Right cardiac atrium (tissue), 5 donors: ENCODE data around the gene RNASE12. TPM values are rescaled to one million over a fixed set of nuclear protein-coding genes. Genes with fewer than 3 reads are reported as not detected.

Experiments
- ATAC-seq, 2 donors: fragments of 200-7000 bp; cut with Tn5 transposase; one replicate each; pipeline versions ENCODE4 v1.8.0 to v1.9.1; 2020; ENCODE audit warnings: moderate library complexity in 2 of 2, mild to moderate bottlenecking in 1 of 2
- DNase-seq, 3 donors: peaks; one replicate each; pipeline ENCODE4 v3.0.0-alpha.2; 2020
- H3K27ac ChIP-seq: one replicate; pipeline ENCODE4 v1.5.1; 2013; ENCODE audit warnings: mild to moderate bottlenecking, low read length, control low read depth, moderate library complexity
- H3K27me3 ChIP-seq: one replicate; pipeline ENCODE4 v1.6.1; 2013; ENCODE audit not compliant: control insufficient read depth, insufficient read depth
- H3K4me1 ChIP-seq: one replicate; pipeline ENCODE4 v1.6.1; 2013; ENCODE audit warnings: low read length; ENCODE audit not compliant: control insufficient read depth, insufficient read depth
- H3K4me3 ChIP-seq: one replicate; pipeline ENCODE4 v1.5.1; 2013; ENCODE audit warnings: low read length, control low read depth
- H3K9me3 ChIP-seq: one replicate; pipeline ENCODE4 v1.6.1; 2013; ENCODE audit warnings: low read length; ENCODE audit not compliant: control insufficient read depth
- WGBS: extraction: QIAGEN DNeasy Blood & Tissue Kit; methylation state at CpG from one replicate; pipeline ENCODE4 v1.1.7; 2013; 5-methylcytosine and 5-hydroxymethylcytosine counted together
- intact Hi-C, 4 donors: fragments of 100-400 bp; cut with DNase I; formaldehyde crosslinking; loops; one replicate each; pipeline versions ENCODE4 v1.11.0 to v1.14.0; 2022 to 2023
- polyA plus RNA-seq: library from polyadenylated mRNA; stranded (reverse); fragments of 200-250 nt; gene quantifications from one replicate; pipeline ENCODE4 v1.2.3, GENCODE V29; 2013
- total RNA-seq, 4 donors: library from RNA; stranded (reverse); fragmentation: NEBNext Ultra II Directional; extraction: Animal tissue kit (Norgen Biotek cat#: 25700); gene quantifications; one replicate each; pipeline ENCODE4 v1.2.1, GENCODE V29; 2021
- donor health status: healthy with polysubstance abuse.
- donor health status: DM: no; HTN: yes; CAD: no.
- donor health status: DM: no; HTN: no; CAD: no.
- donor health status: DM: no; HTN: yes; CAD: no; lungs with severe emphysema.
- donor health status: DM: yes; HTN: yes; CAD: no.

The RNASE12 gene
- total and polyA plus RNA-seq, 5 donors = not detected

GRCh38 chr14:20613094-20614037 lies 22.2 kb upstream of the RNASE12 start:
- intact Hi-C loops = loop anchor here in 3 of 4 donors (2.0 to 5.0 kb wide), 5 partner anchors 69 to 286 kb away; partner anchors contain the start of genes RNASE4 (in 3 of the 3), PARP2 (in 1 of the 3) and TEP1 (in 1 of the 3)

DNA sequence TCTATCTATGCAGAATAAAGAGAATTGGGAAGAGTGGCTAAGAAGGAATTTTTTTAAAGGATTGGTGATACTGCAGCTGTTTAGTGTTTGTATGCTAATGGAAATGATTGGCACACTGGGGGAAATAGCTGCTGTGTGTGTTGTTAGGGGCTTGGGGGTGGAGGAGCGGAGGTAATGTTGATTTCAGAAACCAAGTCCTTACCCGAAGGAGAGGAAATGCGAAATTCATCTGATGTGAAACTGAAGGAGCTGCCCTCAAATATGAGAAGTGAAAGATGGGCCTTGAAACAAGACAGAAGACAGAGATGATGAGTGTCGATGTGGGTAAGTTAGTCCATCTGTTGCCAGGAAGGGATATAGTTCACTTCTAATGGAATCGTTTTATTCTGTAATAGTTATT lies 21.2 kb upstream of the RNASE12 start:
- Histone ChIP-seq H3K27ac (no peak overlapping the region), H3K9me3 (no peaks in the 10 kb centered on the region), H3K4me3 (no peak overlapping the region), H3K4me1 (no peaks in the 10 kb centered on the region), H3K27me3 (no peaks in the 10 kb centered on the region)
- WGBS = 38% methylated on average over 5 of the region's 5 CpGs
- DNase-seq = no peak
- no peak for ATAC-seq
- intact Hi-C loops = loop anchor here in 3 of 4 donors (2.0 to 5.0 kb wide), 5 partner anchors 70 to 285 kb away; partner anchors contain the start of genes RNASE4 (in 3 of the 3), PARP2 (in 1 of the 3) and TEP1 (in 1 of the 3)

More at GRCh38 chr14:20613094-20614037, 22.2 kb upstream of the RNASE12 start:
- Histone ChIP-seq H3K9me3 (no peaks in the 10 kb centered on the region), H3K27ac (peak overlapping the region; percentile 89), H3K4me3 (peak overlapping the region; percentile 67), H3K27me3 (no peaks in the 10 kb centered on the region), H3K4me1 (no peaks in the 10 kb centered on the region)
- DNase-seq (peak; percentile 81 to 88 (median 85)), ATAC-seq (peak; percentile 88 to 89)
- WGBS = under 1% methylated on average over 34 of the region's 34 CpGs

DNA sequence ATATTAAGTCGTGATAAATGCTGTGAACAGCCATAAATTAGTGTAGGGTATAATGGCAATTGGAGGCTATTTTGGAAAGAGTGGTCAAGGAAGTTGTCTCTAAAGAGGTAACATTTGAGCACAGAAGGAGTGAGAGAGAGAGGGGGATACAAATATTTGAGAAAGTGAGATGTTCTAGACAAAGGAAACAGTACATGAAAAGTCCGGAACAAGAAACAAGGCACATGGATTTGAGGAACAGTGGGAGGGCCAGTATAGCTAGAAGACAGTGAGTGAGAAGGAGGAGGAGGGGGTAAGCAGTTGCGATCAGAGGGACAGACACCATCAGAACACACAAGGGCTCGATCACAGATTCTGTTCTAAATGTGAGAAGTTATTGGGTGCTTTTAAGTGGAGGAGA lies 20.1 kb upstream of the RNASE12 start:
- 61% methylated on average over 4 of the region's 4 CpGs for WGBS
- ATAC-seq (no peak), DNase-seq (no peak)
- Histone ChIP-seq H3K4me1 (no peaks in the 10 kb centered on the region), H3K27me3 (no peaks in the 10 kb centered on the region), H3K4me3 (no peak overlapping the region), H3K27ac (no peak overlapping the region), H3K9me3 (no peaks in the 10 kb centered on the region)
- intact Hi-C loops = loop anchor here (2.0 to 5.0 kb wide), 5 partner anchors 70 to 284 kb away; partner anchors contain the start of genes RNASE4 (in 2 of the 4), PARP2 (in 1 of the 4) and TEP1 (in 1 of the 4)

DNA sequence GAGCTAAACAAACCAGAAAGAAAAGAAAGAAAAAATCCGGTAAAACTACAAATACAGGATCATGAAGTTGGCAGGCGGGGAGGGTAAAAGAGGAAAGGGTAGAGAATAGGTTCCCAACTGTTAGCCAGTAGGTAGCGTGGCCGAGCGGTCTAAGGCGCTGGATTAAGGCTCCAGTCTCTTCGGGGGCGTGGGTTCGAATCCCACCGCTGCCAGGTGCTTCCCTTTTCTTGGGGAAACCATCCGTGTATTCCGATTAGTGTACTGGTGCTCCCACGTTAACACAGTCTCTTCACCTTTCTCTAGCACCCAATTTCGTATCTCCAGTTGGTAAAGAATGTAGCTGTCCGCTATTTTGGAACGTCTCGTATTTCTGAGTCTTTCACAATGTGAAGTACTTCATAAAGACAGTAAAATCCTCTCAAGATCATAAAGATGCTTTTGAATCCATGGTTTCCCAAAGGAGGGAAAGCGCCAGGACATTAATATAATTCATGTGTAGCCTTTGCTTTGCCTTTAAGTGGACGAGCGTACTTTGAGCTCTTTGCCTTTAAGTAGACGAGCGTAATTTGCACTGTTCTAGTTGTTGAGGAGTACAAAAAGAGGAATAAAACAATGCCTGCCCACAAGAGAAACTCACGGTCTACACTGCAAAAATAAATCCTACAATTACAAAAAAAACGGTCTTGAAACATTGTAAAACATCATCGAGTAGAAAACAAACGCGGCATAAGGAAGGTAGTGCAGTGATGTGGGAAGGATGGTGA lies 19.0 kb upstream of the RNASE12 start:
- Histone ChIP-seq H3K27ac (no peak overlapping the region), H3K4me3 (peak overlapping the region; percentile 77), H3K4me1 (no peaks in the 10 kb centered on the region), H3K9me3 (no peaks in the 10 kb centered on the region), H3K27me3 (no peaks in the 10 kb centered on the region)
- DNase-seq = peak; percentile 75 to 92 (median 90)
- intact Hi-C loops = loop anchor here (2.0 to 5.0 kb wide), 5 partner anchors 71 to 283 kb away; partner anchors contain the start of genes RNASE4 (in 2 of the 4), PARP2 (in 1 of the 4) and TEP1 (in 1 of the 4)
- peak; percentile 82 to 85 for ATAC-seq
- 6% methylated on average over 27 of the region's 27 CpGs for WGBS

DNA sequence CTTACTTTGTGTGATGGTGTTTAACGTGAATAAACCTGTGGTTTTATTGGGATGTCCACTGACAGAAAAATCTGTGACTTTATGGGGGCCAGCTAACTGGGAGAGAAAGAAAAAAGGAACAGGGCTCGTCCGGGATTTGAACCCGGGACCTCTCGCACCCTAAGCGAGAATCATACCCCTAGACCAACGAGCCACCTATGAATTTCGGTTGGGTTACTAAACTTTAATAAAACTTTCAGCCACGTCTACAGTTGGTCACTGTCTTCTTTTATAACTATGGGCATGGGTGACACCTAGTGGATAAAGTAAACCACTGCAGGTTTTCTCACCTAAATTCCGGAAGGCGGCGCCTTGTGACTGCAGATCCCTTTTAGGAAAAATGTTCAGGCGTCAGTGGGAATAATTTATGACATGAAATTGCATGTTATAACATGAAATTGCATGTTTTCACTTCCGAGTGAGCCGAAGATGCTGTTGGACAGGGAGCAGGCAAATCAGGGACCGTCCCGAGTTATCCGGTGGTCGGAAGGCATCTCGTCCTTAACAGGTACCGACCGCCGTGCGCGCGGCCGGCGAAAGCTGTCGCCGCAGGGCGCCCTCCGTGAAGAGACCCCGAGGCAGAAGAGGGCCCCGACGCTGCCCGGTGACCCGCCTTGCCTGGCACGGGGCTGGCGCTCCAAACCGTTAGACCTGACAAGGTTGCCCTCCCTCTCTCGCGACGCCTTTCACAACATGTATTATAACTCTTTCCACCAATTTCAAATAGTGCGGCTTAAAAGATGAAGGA lies 18.2 kb upstream of the RNASE12 start:
- peak; percentile 33 to 74 (median 70) for DNase-seq
- Histone ChIP-seq H3K4me3 (peak overlapping the region; percentile 77), H3K27me3 (no peaks in the 10 kb centered on the region), H3K27ac (peak overlapping the region; percentile 25), H3K9me3 (no peaks in the 10 kb centered on the region), H3K4me1 (no peaks in the 10 kb centered on the region)
- WGBS = under 1% methylated on average over 44 of the region's 44 CpGs
- intact Hi-C loops = loop anchor here (2.0 to 10.0 kb wide), 9 partner anchors 71 to 285 kb away; partner anchors contain the start of genes TEP1 (in 3 of the 4), PARP2 (in 2 of the 4) and RNASE4 (in 2 of the 4)
- ATAC-seq = peak; percentile 52 to 55

DNA sequence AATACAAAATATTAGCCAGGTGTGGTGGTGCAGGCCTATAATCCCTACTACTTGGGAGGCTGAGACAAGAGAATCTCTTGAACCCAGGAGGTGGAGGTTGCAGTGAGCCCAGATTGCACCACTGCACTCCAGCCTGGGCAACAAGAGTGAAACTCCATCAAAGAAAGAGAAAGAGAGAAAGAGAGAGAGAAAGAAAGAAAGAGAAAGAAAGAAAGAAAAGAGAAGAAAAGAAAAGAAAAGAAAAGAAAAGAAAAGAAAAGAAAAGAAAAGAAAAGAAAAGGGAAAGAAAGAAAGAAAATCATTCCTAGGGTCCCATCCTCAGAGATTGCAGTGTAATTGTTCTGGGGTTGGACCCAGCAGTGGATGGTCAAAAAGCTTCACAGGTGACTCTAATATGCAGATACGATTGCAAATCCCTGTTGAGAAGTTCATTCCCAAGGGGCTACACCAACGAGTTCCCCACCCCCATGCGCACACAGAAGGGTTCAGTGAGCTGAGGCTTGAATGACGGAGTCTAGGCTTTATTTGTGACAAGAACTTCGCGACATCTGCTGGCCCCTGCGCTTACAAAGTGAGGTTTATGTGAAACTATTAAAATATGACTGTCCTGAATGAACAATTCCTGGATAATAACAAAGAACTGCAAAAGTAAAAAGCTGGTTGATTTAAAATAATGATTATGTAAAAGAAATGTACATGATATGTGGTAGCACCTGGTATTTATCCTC lies 17.4 kb upstream of the RNASE12 start:
- no peak for ATAC-seq
- H3K27ac ChIP-seq = no peak overlapping the region
- H3K9me3 ChIP-seq = no peaks in the 10 kb centered on the region
- intact Hi-C loops = loop anchor here (5.0 to 10.0 kb wide), 5 partner anchors 74 to 284 kb away; partner anchors contain the start of genes TEP1 (in 2 of the 4) and PARP2 (in 1 of the 4)
- no peaks in the 10 kb centered on the region for H3K27me3 ChIP-seq
- 63% methylated on average over 7 of the region's 7 CpGs for WGBS
- H3K4me3 ChIP-seq = no peak overlapping the region
- H3K4me1 ChIP-seq = no peaks in the 10 kb centered on the region
- DNase-seq = no peak

DNA sequence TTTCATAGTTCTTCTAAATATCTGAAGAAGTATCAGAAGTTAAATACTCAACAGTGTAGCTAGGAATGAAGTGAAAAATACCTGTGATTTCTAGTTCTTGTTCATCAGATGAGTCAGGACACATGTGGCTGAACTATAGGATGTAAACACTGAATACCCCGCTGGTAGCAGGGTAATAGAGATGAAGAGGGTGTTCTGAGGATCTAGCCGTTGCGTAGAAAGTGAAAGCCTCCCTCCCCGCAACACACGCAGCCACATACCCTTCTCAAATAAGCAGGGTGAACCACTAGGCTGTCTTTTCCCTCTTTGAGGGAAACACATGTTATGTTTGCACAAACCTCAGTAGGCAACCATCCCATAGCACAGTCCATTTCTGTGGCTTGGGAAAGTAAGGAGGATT lies 16.4 kb upstream of the RNASE12 start:
- 74% methylated on average over 5 of the region's 5 CpGs for WGBS
- no peak for DNase-seq
- intact Hi-C loops = loop anchor here (5.0 to 10.0 kb wide), 5 partner anchors 73 to 283 kb away; partner anchors contain the start of genes TEP1 (in 2 of the 4) and PARP2 (in 1 of the 4)
- Histone ChIP-seq H3K27me3 (no peaks in the 10 kb centered on the region), H3K4me1 (no peaks in the 10 kb centered on the region), H3K27ac (no peak overlapping the region), H3K9me3 (no peaks in the 10 kb centered on the region), H3K4me3 (no peak overlapping the region)
- no peak for ATAC-seq

GRCh38 chr14:20606902-20607242 lies 15.7 kb upstream of the RNASE12 start:
- Histone ChIP-seq H3K9me3 (no peaks in the 10 kb centered on the region), H3K27me3 (no peaks in the 10 kb centered on the region), H3K27ac (no peak overlapping the region), H3K4me1 (no peaks in the 10 kb centered on the region), H3K4me3 (no peak overlapping the region)
- DNase-seq (no peak), ATAC-seq (no peak)
- intact Hi-C loops = loop anchor here (5.0 to 10.0 kb wide), 5 partner anchors 72 to 282 kb away; partner anchors contain the start of genes TEP1 (in 2 of the 4) and PARP2 (in 1 of the 4)
- 78% methylated on average over 2 of the region's 2 CpGs for WGBS

GRCh38 chr14:20606190-20606901 lies 15.2 kb upstream of the RNASE12 start:
- DNase-seq (peak in 1 of 3 donors; percentile 18), ATAC-seq (no peak)
- 29% methylated on average over 8 of the region's 8 CpGs for WGBS
- intact Hi-C loops = loop anchor here (5.0 to 10.0 kb wide), 5 partner anchors 72 to 282 kb away; partner anchors contain the start of genes TEP1 (in 2 of the 4) and PARP2 (in 1 of the 4)
- Histone ChIP-seq H3K4me3 (no peak overlapping the region), H3K27me3 (no peaks in the 10 kb centered on the region), H3K4me1 (no peaks in the 10 kb centered on the region), H3K27ac (no peak overlapping the region), H3K9me3 (no peaks in the 10 kb centered on the region)
